ENCODE measurements around the gene RAB17.
"Not testable (repeated sequence)": the region's sequence is repeated elsewhere in the genome, so short reads cannot be mapped to it uniquely, and the experiment has no call there.

The RAB17 gene

GRCh38 chr2:237597196-237598145, 6.9 kb upstream of the RAB17 start:
- H3K4me3 ChIP-seq (replicated peaks; ENCODE audit: low read depth, low read length), result no peak overlapping the region
- TF ChIP-seq CTCF (IDR thresholded peaks at IDR 0.05; ENCODE audit: low read length, missing control alignments), result no peak
- DNase-seq (ENCODE audit: low read depth), result no peak

- TF ChIP-seq CTCF (IDR thresholded peaks at IDR 0.05; ENCODE audit: low read length, missing control alignments), result no peak
- H3K4me3 ChIP-seq (replicated peaks; ENCODE audit: low read depth, low read length), result no peak overlapping the region
- no peak for DNase-seq (ENCODE audit: low read depth)
Measured at GRCh38 chr2:237596520-237597195, 6.1 kb upstream of the RAB17 start.

- DNase-seq (ENCODE audit: low read depth); H3K4me3 ChIP-seq (replicated peaks; ENCODE audit: low read depth, low read length): not testable (repeated sequence)
Measured at GRCh38 chr2:237595829-237596519, 5.4 kb upstream of the RAB17 start.

DNA sequence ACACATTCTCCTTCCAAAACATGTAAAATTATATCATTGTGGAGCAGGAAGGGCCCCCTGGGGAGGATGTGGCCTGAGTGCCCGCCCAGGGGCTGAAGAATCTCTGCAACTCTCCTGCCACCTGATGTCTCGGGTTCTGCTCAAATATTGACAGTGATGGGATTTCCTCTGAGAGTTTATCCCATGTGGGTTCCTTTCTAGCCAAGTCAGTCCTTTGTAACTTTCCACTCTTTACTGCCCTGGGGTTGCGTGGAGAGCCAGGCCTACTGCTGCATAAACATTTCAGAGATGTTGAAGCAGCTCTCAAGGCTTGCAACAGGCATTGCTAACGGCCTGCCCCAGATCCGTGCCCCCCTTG, 4.0 kb upstream of the RAB17 start:
- no peak for DNase-seq (ENCODE audit: low read depth)
- TF ChIP-seq CTCF (IDR thresholded peaks at IDR 0.05; ENCODE audit: low read length, missing control alignments), result no peak
- H3K4me3 ChIP-seq (replicated peaks; ENCODE audit: low read depth, low read length), result no peak overlapping the region

GRCh38 chr2:237593596-237594320, 3.2 kb upstream of the RAB17 start:
- no peak for TF ChIP-seq CTCF (IDR thresholded peaks at IDR 0.05; ENCODE audit: low read length, missing control alignments)
- H3K4me3 ChIP-seq (replicated peaks; ENCODE audit: low read depth, low read length), result no peak overlapping the region
- DNase-seq (ENCODE audit: low read depth), result no peak

- no peak overlapping the region for H3K4me3 ChIP-seq (replicated peaks; ENCODE audit: low read depth, low read length)
- no peak for TF ChIP-seq CTCF (IDR thresholded peaks at IDR 0.05; ENCODE audit: low read length, missing control alignments)
- no peak for DNase-seq (ENCODE audit: low read depth)
Measured at GRCh38 chr2:237593036-237593435, 2.5 kb upstream of the RAB17 start.
